ENCODE measurements around the gene PSMB9. TPM values are rescaled to one million over a fixed set of nuclear protein-coding genes. Genes with fewer than 3 reads are reported as not detected.

Gene PSMB9
- total RNA-seq, 4 donors from 2014 or later = 12.6 to 35.8 (median 19.1) TPM

GRCh38 chr6:32852844-32853540, 1.0 kb upstream of the PSMB9 start:
- Histone ChIP-seq H3K4me1 (peaks cover 38% of the 10 kb centered on the region), H3K36me3 (peaks cover 29% of the 10 kb centered on the region), H3K27ac (peak overlapping the region; percentile 99), H3K9me3 (no peaks in the 10 kb centered on the region), H3K4me3 (peak overlapping the region; percentile 90), H3K27me3 (no peaks in the 10 kb centered on the region)
- TF ChIP-seq CTCF (IDR thresholded peaks at IDR 0.05) = no peak
- TF ChIP-seq POLR2A (IDR thresholded peaks at IDR 0.05) = no peak
- no peak for TF ChIP-seq POLR2AphosphoS5 (IDR thresholded peaks at IDR 0.05)
- TF ChIP-seq EP300 (IDR thresholded peaks at IDR 0.05) = no peak
- 0% methylated on average over 17 of the region's 41 CpGs for WGBS
- DNase-seq (ENCODE audit: low spot score in 2 of 2) = peak in 1 of 2 donors; percentile 81

GRCh38 chr6:32854376-32855178, 585 bp downstream of the PSMB9 start:
- no peaks in the 10 kb centered on the region for H3K27me3 ChIP-seq
- H3K27ac ChIP-seq = peak overlapping the region; percentile 99
- peaks cover 33% of the 10 kb centered on the region for H3K36me3 ChIP-seq
- peak overlapping the region; percentile 90 for H3K4me3 ChIP-seq
- no peak for DNase-seq (ENCODE audit: low spot score in 2 of 2)
- TF ChIP-seq CTCF (IDR thresholded peaks at IDR 0.05) (no peak), POLR2A (IDR thresholded peaks at IDR 0.05) (peak in 1 of 2 donors; percentile 11)
- H3K9me3 ChIP-seq = no peaks in the 10 kb centered on the region
- WGBS = 13% methylated on average over 23 of the region's 24 CpGs
- peaks cover 38% of the 10 kb centered on the region for H3K4me1 ChIP-seq

GRCh38 chr6:32855467-32856174, 1.6 kb downstream of the PSMB9 start:
- DNase-seq (ENCODE audit: low spot score in 2 of 2) = no peak
- no peak overlapping the region for H3K4me3 ChIP-seq
- H3K36me3 ChIP-seq = peaks cover 27% of the 10 kb centered on the region
- no peaks in the 10 kb centered on the region for H3K9me3 ChIP-seq
- WGBS = 63% methylated on average over 8 of the region's 8 CpGs
- H3K27me3 ChIP-seq = no peaks in the 10 kb centered on the region
- H3K27ac ChIP-seq = no peak overlapping the region
- peaks cover 38% of the 10 kb centered on the region for H3K4me1 ChIP-seq
- TF ChIP-seq CTCF (IDR thresholded peaks at IDR 0.05) (no peak), EP300 (IDR thresholded peaks at IDR 0.05) (no peak), POLR2A (IDR thresholded peaks at IDR 0.05) (no peak), POLR2AphosphoS5 (IDR thresholded peaks at IDR 0.05) (no peak)

GRCh38 chr6:32857156-32857891, 3.3 kb downstream of the PSMB9 start:
- peaks cover 22% of the 10 kb centered on the region for H3K36me3 ChIP-seq
- 90% methylated on average over 14 of the region's 14 CpGs for WGBS
- H3K9me3 ChIP-seq = no peaks in the 10 kb centered on the region
- no peak overlapping the region for H3K27ac ChIP-seq
- H3K27me3 ChIP-seq = no peaks in the 10 kb centered on the region
- peaks cover 31% of the 10 kb centered on the region for H3K4me1 ChIP-seq
- no peak overlapping the region for H3K4me3 ChIP-seq
- TF ChIP-seq POLR2A (IDR thresholded peaks at IDR 0.05) (no peak), CTCF (IDR thresholded peaks at IDR 0.05) (no peak), EP300 (IDR thresholded peaks at IDR 0.05) (no peak), POLR2AphosphoS5 (IDR thresholded peaks at IDR 0.05) (no peak)
- no peak for DNase-seq (ENCODE audit: low spot score in 2 of 2)
